LNCaP clone FGC (cell line): ENCODE results near the gene LILRB5.
A peak's percentile ranks its signal among the peaks of the same experiment; 100 is the strongest.
"Not testable (repeated sequence)": the region's sequence is repeated elsewhere in the genome, so short reads cannot be mapped to it uniquely, and the experiment has no call there.

Experiments
- DNase-seq: peaks from one replicate; pipeline ENCODE4 v3.0.0-alpha.2; 2011; ENCODE audit warnings: low read depth
- H3K4me3 ChIP-seq: 2 replicates; pipeline ENCODE4 v1.5.1; 2011; ENCODE audit warnings: mild to moderate bottlenecking, low read depth, low read length, control low read depth
- TF ChIP-seq, protein P1 (sequence below): IDR thresholded peaks from 2 replicates; pipeline ENCODE4 v1.5.1; 2012; ENCODE audit warnings: mild to moderate bottlenecking; ENCODE audit not compliant: control insufficient read depth, insufficient read depth; ENCODE audit errors: extremely low read depth

LILRB5 gene

DNA sequence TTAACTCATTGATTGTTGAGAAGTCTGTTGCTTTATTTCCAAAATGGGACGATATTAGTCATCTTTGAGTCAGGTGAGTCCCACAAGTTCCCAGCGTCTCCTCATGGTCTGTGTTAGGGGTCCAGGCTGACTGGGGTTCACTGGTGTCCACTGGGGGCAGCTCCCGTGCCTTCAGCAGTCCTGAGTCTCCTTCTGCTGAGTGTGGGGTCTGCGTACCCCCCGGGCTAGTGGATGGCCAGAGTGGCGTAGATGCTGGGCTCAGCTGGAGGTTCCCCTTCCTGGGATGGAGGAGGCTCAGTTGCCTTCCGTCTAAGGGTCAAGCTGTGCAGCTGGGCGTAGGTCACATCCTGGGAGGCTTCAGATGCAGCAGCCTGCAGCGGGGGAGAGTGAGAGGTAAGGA lies 40.2 kb downstream of the LILRB5 start:
- H3K4me3 ChIP-seq = no peak overlapping the region
- no peak for DNase-seq
- TF ChIP-seq, protein P1, sequence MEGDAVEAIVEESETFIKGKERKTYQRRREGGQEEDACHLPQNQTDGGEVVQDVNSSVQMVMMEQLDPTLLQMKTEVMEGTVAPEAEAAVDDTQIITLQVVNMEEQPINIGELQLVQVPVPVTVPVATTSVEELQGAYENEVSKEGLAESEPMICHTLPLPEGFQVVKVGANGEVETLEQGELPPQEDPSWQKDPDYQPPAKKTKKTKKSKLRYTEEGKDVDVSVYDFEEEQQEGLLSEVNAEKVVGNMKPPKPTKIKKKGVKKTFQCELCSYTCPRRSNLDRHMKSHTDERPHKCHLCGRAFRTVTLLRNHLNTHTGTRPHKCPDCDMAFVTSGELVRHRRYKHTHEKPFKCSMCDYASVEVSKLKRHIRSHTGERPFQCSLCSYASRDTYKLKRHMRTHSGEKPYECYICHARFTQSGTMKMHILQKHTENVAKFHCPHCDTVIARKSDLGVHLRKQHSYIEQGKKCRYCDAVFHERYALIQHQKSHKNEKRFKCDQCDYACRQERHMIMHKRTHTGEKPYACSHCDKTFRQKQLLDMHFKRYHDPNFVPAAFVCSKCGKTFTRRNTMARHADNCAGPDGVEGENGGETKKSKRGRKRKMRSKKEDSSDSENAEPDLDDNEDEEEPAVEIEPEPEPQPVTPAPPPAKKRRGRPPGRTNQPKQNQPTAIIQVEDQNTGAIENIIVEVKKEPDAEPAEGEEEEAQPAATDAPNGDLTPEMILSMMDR = no peak

DNA sequence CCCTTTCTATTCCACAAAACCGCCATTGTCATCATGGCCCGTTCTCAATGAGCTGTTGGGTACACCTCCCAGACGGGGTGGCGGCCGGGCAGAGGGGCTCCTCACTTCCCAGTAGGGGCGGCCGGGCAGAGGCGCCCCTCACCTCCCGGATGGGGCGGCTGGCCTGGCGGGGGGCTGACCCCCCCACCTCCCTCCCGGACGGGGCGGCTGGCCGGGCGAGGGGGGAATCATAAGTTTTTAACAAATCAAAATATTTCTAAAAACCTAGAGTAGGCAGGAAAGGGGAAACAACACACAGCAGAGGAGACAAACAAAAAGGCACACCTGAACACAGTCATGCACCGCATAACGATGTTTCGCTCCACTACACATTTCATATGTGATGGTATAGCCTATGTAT lies 42.3 kb downstream of the LILRB5 start:
- not testable (repeated sequence) for DNase-seq, H3K4me3 ChIP-seq

DNA sequence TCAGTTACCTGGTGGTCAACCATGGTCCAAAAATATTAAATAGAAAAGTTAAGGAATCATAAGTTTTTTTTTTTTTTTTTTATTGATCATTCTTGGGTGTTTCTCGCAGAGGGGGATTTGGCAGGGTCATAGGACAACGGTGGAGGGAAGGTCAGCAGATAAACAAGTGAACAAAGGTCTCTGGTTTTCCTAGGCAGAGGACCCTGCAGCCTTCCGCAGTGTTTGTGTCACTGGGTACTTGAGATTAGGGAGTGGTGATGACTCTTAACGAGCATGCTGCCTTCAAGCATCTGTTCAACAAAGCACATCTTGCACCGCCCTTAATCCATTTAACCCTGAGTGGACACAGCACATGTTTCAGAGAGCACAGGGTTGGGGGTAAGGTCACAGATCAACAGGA lies 42.9 kb downstream of the LILRB5 start:
- DNase-seq, H3K4me3 ChIP-seq: not testable (repeated sequence)

DNA sequence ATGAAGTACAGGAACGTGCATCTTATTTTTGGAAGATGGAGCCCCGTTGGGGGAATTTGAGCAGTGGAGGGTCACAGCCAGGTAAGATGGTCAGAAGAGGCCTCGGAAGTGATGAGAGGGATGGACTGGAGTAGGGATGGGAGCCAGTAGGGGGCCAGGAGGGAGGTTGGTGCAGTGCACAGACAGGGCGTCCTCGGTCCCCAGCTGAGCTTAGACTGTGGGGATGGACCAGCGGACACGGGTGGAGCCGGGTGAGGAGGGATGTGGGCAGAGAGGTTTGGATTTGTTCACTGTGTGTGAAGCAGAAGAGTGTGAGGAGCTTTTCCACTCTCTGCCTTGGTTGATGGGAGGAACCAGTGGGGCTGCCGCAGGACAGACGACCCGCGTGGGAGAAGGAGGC lies 45.8 kb downstream of the LILRB5 start:
- TF ChIP-seq, protein P1 = no peak
- no peak for DNase-seq
- no peak overlapping the region for H3K4me3 ChIP-seq

DNA sequence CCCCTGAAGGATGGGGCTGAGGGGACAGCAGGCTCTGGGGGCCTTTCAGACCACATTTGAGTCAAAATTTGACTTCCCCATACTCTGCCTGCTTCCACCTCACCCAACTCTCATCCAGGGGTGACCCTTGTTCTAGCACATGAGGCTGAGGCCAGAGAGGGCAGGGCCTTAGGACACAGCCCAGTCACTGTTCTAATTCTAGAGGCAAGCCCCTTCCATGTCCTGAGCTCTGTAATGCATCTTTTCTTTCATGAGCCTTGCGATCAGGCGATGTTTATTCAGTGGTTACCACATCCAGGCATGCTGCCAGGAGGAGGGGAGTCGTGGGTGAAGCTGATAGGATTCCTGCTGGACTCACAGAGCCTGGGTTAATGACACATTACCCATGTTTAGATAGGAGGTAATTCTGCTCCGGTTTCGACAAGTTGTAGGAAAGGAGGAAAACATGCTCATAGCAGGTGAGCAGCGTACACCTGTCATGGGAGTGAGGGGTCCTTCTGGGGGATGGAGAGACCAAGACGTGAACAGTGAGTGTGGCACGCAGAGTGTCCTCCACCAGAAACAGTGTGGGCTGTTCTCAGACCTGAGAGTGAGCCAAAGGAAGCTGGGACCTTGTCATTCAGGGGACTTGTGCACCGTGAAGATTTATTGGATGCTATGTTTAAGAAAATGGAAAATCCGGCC lies 47.1 kb downstream of the LILRB5 start:
- TF ChIP-seq, protein P1 = no peak
- DNase-seq = peak; percentile 94
- H3K4me3 ChIP-seq = peak overlapping the region; percentile 14; the same call in 1 of the 2 replicates

DNA sequence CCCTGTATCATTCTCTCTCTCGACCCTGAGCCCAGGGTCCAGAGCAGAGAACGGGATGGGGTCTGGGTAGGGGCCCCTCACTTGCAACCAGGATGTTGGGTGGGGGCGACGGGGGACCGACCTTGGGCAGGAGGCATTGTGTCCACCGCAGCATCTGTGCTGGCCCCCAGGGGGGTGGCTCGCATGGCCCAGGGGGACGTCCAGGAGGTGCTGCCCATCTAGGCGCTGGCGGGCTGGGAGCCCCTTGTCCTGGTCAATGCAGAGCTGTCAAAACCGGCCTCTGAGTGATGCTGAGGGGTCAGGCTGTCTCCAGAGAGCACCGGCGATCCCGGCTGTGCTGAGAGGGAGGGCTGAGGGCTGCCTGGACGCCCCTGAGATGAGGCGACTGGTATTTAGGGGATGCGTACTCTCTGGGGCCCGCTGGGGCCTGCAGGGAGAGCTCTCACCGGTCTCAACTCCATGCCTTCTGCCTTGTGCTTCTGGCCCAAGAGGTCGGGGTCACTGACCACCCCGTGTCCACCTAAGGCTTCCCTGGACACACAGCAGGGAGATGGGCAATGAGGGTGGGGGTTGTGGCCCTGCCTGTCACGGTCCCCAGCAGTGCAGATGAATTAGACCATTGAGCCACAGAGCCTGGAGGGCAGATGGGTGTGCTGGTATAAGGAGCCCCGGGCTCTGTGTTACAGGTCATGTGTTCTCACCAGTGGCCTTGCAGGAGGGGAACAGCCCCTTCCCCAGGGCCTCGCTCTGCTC lies 47.8 kb downstream of the LILRB5 start:
- TF ChIP-seq, protein P1 = no peak
- H3K4me3 ChIP-seq = peak overlapping the region; percentile 14; the same call in 1 of the 2 replicates
- DNase-seq = no peak

DNA sequence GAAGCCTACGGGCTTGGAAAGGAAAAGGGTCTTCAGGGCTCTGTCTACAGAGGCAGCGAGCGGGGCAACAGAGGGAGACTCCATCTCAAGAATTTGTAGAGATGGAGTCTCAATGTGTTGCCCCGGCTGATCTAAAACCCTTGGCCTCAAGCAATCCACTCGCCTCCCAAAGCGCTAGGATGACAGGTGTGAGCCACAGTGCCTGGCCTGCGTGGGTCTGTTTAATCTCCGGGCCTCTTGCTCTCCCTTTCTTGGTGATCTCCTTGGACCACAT lies 48.4 kb downstream of the LILRB5 start:
- TF ChIP-seq, protein P1 = no peak
- no peak overlapping the region for H3K4me3 ChIP-seq
- no peak for DNase-seq
